Neural crest cell (in vitro differentiated cells): ENCODE results near the gene GADD45GIP1. TPM values are rescaled to one million over a fixed set of nuclear protein-coding genes. Genes with fewer than 3 reads are reported as not detected.

Experiments
- DNase-seq: peaks from one replicate; pipeline ENCODE4 v3.0.0; 2021; ENCODE audit warnings: low read depth, mixed read lengths, low spot score
- H3K27ac Mint-ChIP-seq: one replicate; pipeline ENCODE4 v1.8.0; 2021; ENCODE audit warnings: mild to moderate bottlenecking, mixed read lengths; ENCODE audit not compliant: unreplicated experiment
- H3K27me3 Mint-ChIP-seq: 2 replicates; pipeline ENCODE4 v1.8.0; 2021; ENCODE audit warnings: low read depth, mild to moderate bottlenecking, mixed read lengths
- H3K36me3 Mint-ChIP-seq: 2 replicates; pipeline ENCODE4 v1.8.0; 2021; ENCODE audit warnings: low read depth, mild to moderate bottlenecking, mixed read lengths
- H3K4me1 Mint-ChIP-seq: 2 replicates; pipeline ENCODE4 v1.8.0; 2021; ENCODE audit warnings: mixed read lengths
- H3K4me3 Mint-ChIP-seq: one replicate; pipeline ENCODE4 v1.8.0; 2021; ENCODE audit warnings: mild to moderate bottlenecking, mixed read lengths
- H3K9me3 Mint-ChIP-seq: 2 replicates; pipeline ENCODE4 v1.8.0; 2021; ENCODE audit warnings: mixed read lengths
- CTCF ChIP-seq: fragments of 200-600 bp; sonication (generic); conservative IDR thresholded peaks from 2 replicates; pipeline ENCODE4 v1.5.0; 2021; ENCODE audit warnings: antibody characterized with exemption, mild to moderate bottlenecking
- microRNA-seq: library from miRNA; unstranded; fragments of <30 nt; microRNA quantifications from one replicate; pipeline ENCODE4, GENCODE V29; 2020
- total RNA-seq: library from RNA; stranded (reverse); gene quantifications from 2 replicates; pipeline ENCODE4 v1.2.1, GENCODE V29; 2021

The GADD45GIP1 gene
- total RNA-seq, 1 donor from 2014 or later = 26.4 TPM

- Mint-ChIP-seq H3K27ac (no peak overlapping the region), H3K27me3 (peaks cover 8% of the 10 kb centered on the region), H3K4me3 (no peak overlapping the region), H3K4me1 (peaks cover 27% of the 10 kb centered on the region), H3K36me3 (no peaks in the 10 kb centered on the region), H3K9me3 (no peaks in the 10 kb centered on the region)
- DNase-seq = no peak
- no peak for TF ChIP-seq CTCF
Measured at GRCh38 chr19:12912571-12912970, 44.5 kb downstream of the GADD45GIP1 start.

GRCh38 chr19:12907166-12907565 lies 49.9 kb downstream of the GADD45GIP1 start:
- no peak for TF ChIP-seq CTCF
- Mint-ChIP-seq H3K36me3 (no peaks in the 10 kb centered on the region), H3K4me1 (peaks cover 14% of the 10 kb centered on the region), H3K27ac (no peak overlapping the region), H3K27me3 (no peaks in the 10 kb centered on the region), H3K4me3 (no peak overlapping the region), H3K9me3 (no peaks in the 10 kb centered on the region)
- DNase-seq = no peak

Small RNA genes within 50 kb of the gene (microRNA-seq; reads per million reads assigned to microRNA genes)
- gene MIR5695 (not detected), gene MIR6515 (12.4 reads per million, percentile 25 among the genes with 10 or more reads in this experiment)

Other genes starting within 250 kb of the GADD45GIP1 start
- 127 and 138 TPM in 2 replicates for gene TNPO2, start 233.3 kb downstream of the GADD45GIP1 start, total RNA-seq
- 233 and 246 TPM in 2 replicates for gene TRIR, start 222.5 kb downstream of the GADD45GIP1 start, total RNA-seq
- 72.5 and 75.9 TPM in 2 replicates for gene GET3, start 219.7 kb downstream of the GADD45GIP1 start, total RNA-seq
- gene BEST2, start 205.4 kb downstream of the GADD45GIP1 start, total RNA-seq = not detected in 2 replicates
- gene HOOK2, start 181.7 kb downstream of the GADD45GIP1 start, total RNA-seq = 27.9 and 28.8 TPM in 2 replicates
- gene JUNB, start 165.7 kb downstream of the GADD45GIP1 start, total RNA-seq = 9.3 and 9.6 TPM in 2 replicates
- gene PRDX2, start 155.4 kb downstream of the GADD45GIP1 start, total RNA-seq = 651 and 672 TPM in 2 replicates
- gene THSD8, start 155.2 kb downstream of the GADD45GIP1 start, total RNA-seq = 34.7 and 49.1 TPM in 2 replicates
- 74.5 and 87.4 TPM in 2 replicates for gene RNASEH2A, start 150.6 kb downstream of the GADD45GIP1 start, total RNA-seq
- 0.36 TPM in 1 of 2 replicates, not detected in the other for gene RTBDN, start 122.6 kb downstream of the GADD45GIP1 start, total RNA-seq
- gene MAST1, start 118.7 kb downstream of the GADD45GIP1 start, total RNA-seq = 16.7 and 17.7 TPM in 2 replicates
- 8.6 and 11.2 TPM in 2 replicates for gene DNASE2, start 75.8 kb downstream of the GADD45GIP1 start, total RNA-seq
- 0.18 TPM in 1 of 2 replicates, not detected in the other for gene KLF1, start 70.0 kb downstream of the GADD45GIP1 start, total RNA-seq
- gene GCDH, start 66.1 kb downstream of the GADD45GIP1 start, total RNA-seq = 46.7 and 48.3 TPM in 2 replicates
- 1.4 and 2.0 TPM in 2 replicates for gene SYCE2, start 37.9 kb downstream of the GADD45GIP1 start, total RNA-seq
- gene FARSA, start 23.5 kb downstream of the GADD45GIP1 start, total RNA-seq = 81.6 and 83.1 TPM in 2 replicates
- gene CALR, start 18.6 kb downstream of the GADD45GIP1 start, total RNA-seq = 670 and 679 TPM in 2 replicates
- gene RAD23A, start 11.4 kb downstream of the GADD45GIP1 start, total RNA-seq = 77.3 and 82.8 TPM in 2 replicates
- gene DAND5, start 12.4 kb upstream of the GADD45GIP1 start, total RNA-seq = not detected in 2 replicates
- 0.23 and 0.68 TPM in 2 replicates for gene NFIX, start 38.3 kb upstream of the GADD45GIP1 start, total RNA-seq
- 0.30 and 0.45 TPM in 2 replicates for gene LYL1, start 145.6 kb upstream of the GADD45GIP1 start, total RNA-seq
- gene TRMT1, start 159.5 kb upstream of the GADD45GIP1 start, total RNA-seq = 57.1 and 58.2 TPM in 2 replicates
- 88.3 and 99.4 TPM in 2 replicates for gene NACC1, start 161.0 kb upstream of the GADD45GIP1 start, total RNA-seq
- gene STX10, start 193.2 kb upstream of the GADD45GIP1 start, total RNA-seq = 60.6 and 60.7 TPM in 2 replicates
- 72.5 and 80.3 TPM in 2 replicates for gene IER2, start 193.2 kb upstream of the GADD45GIP1 start, total RNA-seq